WTC11 (cell line): ENCODE results near the gene MYOF. TPM values are rescaled to one million over a fixed set of nuclear protein-coding genes. Genes with fewer than 3 reads are reported as not detected.

Experiments used
- ATAC-seq: fragments of 200-7000 bp; cut with Tn5 transposase; 2 replicates; pipeline ENCODE4 v1.10.0; 2021; ENCODE audit warnings: mild to moderate bottlenecking, moderate library complexity
- CTCF ChIA-PET: fragments of 300-600 bp; sonication (Branson Sonifier 250); formaldehyde crosslinking; loops from one replicate; lab custom pipeline; 2021; ENCODE audit warnings: antibody characterized with exemption; lab: Charles Lee
- POLR2A ChIA-PET: fragments of 350-600 bp; sonication (Branson Sonifier 250); formaldehyde crosslinking; loops from one replicate; lab custom pipeline; 2021; ENCODE audit warnings: antibody characterized with exemption; lab: Charles Lee
- DNase-seq: peaks from one replicate; pipeline ENCODE4 v3.0.0; 2021; ENCODE audit warnings: low spot score
- H3K27ac Mint-ChIP-seq: 2 replicates; pipeline ENCODE4 v1.8.0; 2021; ENCODE audit warnings: mixed read lengths
- H3K27me3 Mint-ChIP-seq: 2 replicates; pipeline ENCODE4 v1.8.0; 2021; ENCODE audit warnings: low read depth, mild to moderate bottlenecking, moderate library complexity, mixed read lengths
- H3K36me3 Mint-ChIP-seq: 2 replicates; pipeline ENCODE4 v1.8.0; 2021; ENCODE audit warnings: mixed read lengths
- H3K4me1 Mint-ChIP-seq: 2 replicates; pipeline ENCODE4 v1.8.0; 2022; ENCODE audit warnings: mixed read lengths
- H3K4me3 Mint-ChIP-seq: 2 replicates; pipeline ENCODE4 v1.8.0; 2021; ENCODE audit warnings: mild to moderate bottlenecking, moderate library complexity, mixed read lengths
- H3K9me3 Mint-ChIP-seq: 2 replicates; pipeline ENCODE4 v1.8.0; 2021; ENCODE audit warnings: mixed read lengths
- ATF1 ChIP-seq: sonication (generic); formaldehyde crosslinking; IDR thresholded peaks from 2 replicates; pipeline ENCODE4 v1.8.1; 2023; ENCODE audit warnings: mild to moderate bottlenecking, moderate library complexity, missing genetic modification reagents
- CREM ChIP-seq: sonication (generic); formaldehyde crosslinking; IDR thresholded peaks from 2 replicates; pipeline ENCODE4 v1.8.1; 2022; ENCODE audit warnings: mild to moderate bottlenecking, missing genetic modification reagents, moderate library complexity
- ETV6 ChIP-seq: sonication (generic); formaldehyde crosslinking; IDR thresholded peaks from 2 replicates; pipeline ENCODE4 v1.8.1; 2022; ENCODE audit warnings: mild to moderate bottlenecking, missing genetic modification reagents
- FOXP1 ChIP-seq: sonication (generic); formaldehyde crosslinking; IDR thresholded peaks from 2 replicates; pipeline ENCODE4 v1.8.0; 2022; ENCODE audit warnings: missing genetic modification reagents, mild to moderate bottlenecking, moderate library complexity, borderline replicate concordance
- NFATC4 ChIP-seq: fragments of 250-450 bp; sonication (Bioruptor Pico); IDR thresholded peaks from 2 replicates; pipeline ENCODE4 v1.9.0; 2021; ENCODE audit warnings: mild to moderate bottlenecking
- NFE2L1 ChIP-seq: sonication (generic); formaldehyde crosslinking; IDR thresholded peaks from 2 replicates; pipeline ENCODE4 v1.8.1; 2023; ENCODE audit warnings: missing genetic modification reagents
- NFYB ChIP-seq: sonication (generic); formaldehyde crosslinking; conservative IDR thresholded peaks from 2 replicates; pipeline ENCODE4 v1.8.0; 2022; ENCODE audit warnings: low read depth, missing genetic modification reagents
- NR3C1 ChIP-seq: sonication (generic); formaldehyde crosslinking; conservative IDR thresholded peaks from 2 replicates; pipeline ENCODE4 v1.8.1; 2023; ENCODE audit warnings: low read depth, mild to moderate bottlenecking, missing genetic modification reagents
- PRRX2 ChIP-seq: fragments of 250-450 bp; sonication (Bioruptor Pico); IDR thresholded peaks from 2 replicates; pipeline ENCODE4 v1.8.0; 2021; ENCODE audit warnings: mild to moderate bottlenecking
- TEAD4 ChIP-seq: sonication (generic); formaldehyde crosslinking; IDR thresholded peaks from 2 replicates; pipeline ENCODE4 v1.8.0; 2022; ENCODE audit warnings: mild to moderate bottlenecking, missing genetic modification reagents
- ZNF219 ChIP-seq: sonication (generic); formaldehyde crosslinking; IDR thresholded peaks from 2 replicates; pipeline ENCODE4 v1.8.0; 2023; ENCODE audit warnings: missing genetic modification reagents, mild to moderate bottlenecking, borderline replicate concordance
- ZNF396 ChIP-seq: fragments of 250-450 bp; sonication (Bioruptor Pico); IDR thresholded peaks from 2 replicates; pipeline ENCODE4 v1.8.0; 2021; ENCODE audit warnings: mild to moderate bottlenecking, moderate library complexity, borderline replicate concordance
- ZNF671 ChIP-seq: fragments of 250-450 bp; sonication (Bioruptor Pico); IDR thresholded peaks from 2 replicates; pipeline ENCODE4 v1.8.0; 2021; ENCODE audit warnings: mild to moderate bottlenecking
- total RNA-seq: library from RNA; stranded (reverse); gene quantifications from 3 replicates; pipeline ENCODE4 v1.2.3, GENCODE V29; 2021
- TF ChIP-seq, protein P1 (sequence below): sonication (generic); formaldehyde crosslinking; IDR thresholded peaks from 2 replicates; pipeline ENCODE4 v1.8.0; 2023; ENCODE audit warnings: missing genetic modification reagents
- TF ChIP-seq, protein P2 (sequence below): sonication (generic); formaldehyde crosslinking; IDR thresholded peaks from 2 replicates; pipeline ENCODE4 v1.8.1; 2023; ENCODE audit warnings: mild to moderate bottlenecking, missing genetic modification reagents
- TF ChIP-seq, protein P3 (sequence below): fragments of 250-450 bp; sonication (Bioruptor Pico); IDR thresholded peaks from 2 replicates; pipeline ENCODE4 v2.1.2; 2022; ENCODE audit warnings: mild to moderate bottlenecking, moderate library complexity
- TF ChIP-seq, protein P4 (sequence below): sonication (generic); formaldehyde crosslinking; IDR thresholded peaks from 2 replicates; pipeline ENCODE4 v1.8.0; 2023; ENCODE audit warnings: mild to moderate bottlenecking, missing genetic modification reagents
- TF ChIP-seq, protein P5 (sequence below): sonication (generic); formaldehyde crosslinking; IDR thresholded peaks from 2 replicates; pipeline ENCODE4 v1.8.1; 2022; ENCODE audit warnings: mild to moderate bottlenecking, moderate library complexity, missing genetic modification reagents
- TF ChIP-seq, protein P6 (sequence below): sonication (generic); formaldehyde crosslinking; IDR thresholded peaks from 2 replicates; pipeline ENCODE4 v1.8.0; 2023; ENCODE audit warnings: missing genetic modification reagents, mild to moderate bottlenecking, borderline replicate concordance

MYOF gene
- total RNA-seq, 1 experiment from 2014 or later = 1.8 TPM

DNA sequence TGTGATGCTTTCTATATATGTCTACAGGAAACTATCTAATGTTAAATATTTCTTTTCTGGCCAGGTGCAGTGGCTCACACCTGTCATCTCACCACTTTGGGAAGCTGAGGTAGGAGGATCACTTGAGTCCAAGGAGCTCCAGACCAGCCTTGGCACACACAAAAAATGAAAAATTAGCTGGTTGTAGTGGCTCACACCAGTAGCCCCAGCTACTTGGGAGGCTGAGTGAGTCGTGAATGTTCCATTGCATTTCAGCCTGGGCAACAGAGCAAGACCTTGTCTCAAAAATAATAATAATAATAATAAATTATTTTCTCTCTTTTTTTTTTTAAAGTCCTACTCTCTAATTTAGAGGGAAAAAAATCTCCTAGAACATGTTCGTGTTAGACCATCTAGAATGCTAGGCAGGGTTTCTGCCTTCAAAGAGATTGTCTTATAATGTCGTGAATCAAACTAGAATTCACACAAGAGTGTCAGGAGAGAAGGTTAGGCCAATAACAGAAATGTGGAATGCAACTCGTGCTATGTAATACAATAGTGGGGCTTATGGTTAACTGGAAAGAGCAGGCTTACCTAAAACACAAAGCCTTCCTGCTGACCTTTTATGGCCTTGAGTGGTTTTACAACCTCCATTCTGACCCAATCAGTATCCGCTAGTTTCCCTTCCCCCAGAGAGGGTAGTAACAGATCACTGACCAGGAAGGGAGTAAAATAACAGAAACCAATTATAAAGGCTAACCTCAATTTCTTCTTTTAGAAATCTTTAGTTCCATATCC lies 46.3 kb downstream of the MYOF start:
- Mint-ChIP-seq H3K27ac (peak overlapping the region; percentile 97), H3K36me3 (no peaks in the 10 kb centered on the region), H3K27me3 (no peaks in the 10 kb centered on the region; the same call in 1 of the 2 replicates), H3K4me1 (peaks cover 73% of the 10 kb centered on the region), H3K4me3 (peak overlapping the region; percentile 36; the same call in 1 of the 2 replicates), H3K9me3 (peaks cover 3% of the 10 kb centered on the region; the same call in 1 of the 2 replicates)
- CTCF ChIA-PET = interaction anchor here (1.1 to 1.5 kb wide), 4 partner anchors 9 to 83 kb away, joined by 3 to 5 read pairs (median 5); no protein-coding TSS in a partner anchor
- ATAC-seq (peak; percentile 20), DNase-seq (no peak)
- POLR2A ChIA-PET = interaction anchor here (1.0 to 2.1 kb wide), 2 partner anchors 10 to 46 kb away, joined by 5 to 17 read pairs; partner anchors contain the start of gene MYOF
- TF ChIP-seq ZNF219 = no peak
- TF ChIP-seq NFE2L1 (CRISPR knock-in tag) = no peak
- no peak for TF ChIP-seq ATF1 (CRISPR knock-in tag)
- TF ChIP-seq, protein P1, sequence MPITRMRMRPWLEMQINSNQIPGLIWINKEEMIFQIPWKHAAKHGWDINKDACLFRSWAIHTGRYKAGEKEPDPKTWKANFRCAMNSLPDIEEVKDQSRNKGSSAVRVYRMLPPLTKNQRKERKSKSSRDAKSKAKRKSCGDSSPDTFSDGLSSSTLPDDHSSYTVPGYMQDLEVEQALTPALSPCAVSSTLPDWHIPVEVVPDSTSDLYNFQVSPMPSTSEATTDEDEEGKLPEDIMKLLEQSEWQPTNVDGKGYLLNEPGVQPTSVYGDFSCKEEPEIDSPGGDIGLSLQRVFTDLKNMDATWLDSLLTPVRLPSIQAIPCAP (CRISPR knock-in tag) = no peak
- TF ChIP-seq ZNF671 = no peak
- TF ChIP-seq ZNF396 (CRISPR knock-in tag) = no peak
- TF ChIP-seq NFATC4 (CRISPR knock-in tag) = no peak
- TF ChIP-seq, protein P2, sequence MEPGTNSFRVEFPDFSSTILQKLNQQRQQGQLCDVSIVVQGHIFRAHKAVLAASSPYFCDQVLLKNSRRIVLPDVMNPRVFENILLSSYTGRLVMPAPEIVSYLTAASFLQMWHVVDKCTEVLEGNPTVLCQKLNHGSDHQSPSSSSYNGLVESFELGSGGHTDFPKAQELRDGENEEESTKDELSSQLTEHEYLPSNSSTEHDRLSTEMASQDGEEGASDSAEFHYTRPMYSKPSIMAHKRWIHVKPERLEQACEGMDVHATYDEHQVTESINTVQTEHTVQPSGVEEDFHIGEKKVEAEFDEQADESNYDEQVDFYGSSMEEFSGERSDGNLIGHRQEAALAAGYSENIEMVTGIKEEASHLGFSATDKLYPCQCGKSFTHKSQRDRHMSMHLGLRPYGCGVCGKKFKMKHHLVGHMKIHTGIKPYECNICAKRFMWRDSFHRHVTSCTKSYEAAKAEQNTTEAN = no peak
- no peak for TF ChIP-seq FOXP1 (CRISPR knock-in tag)

DNA sequence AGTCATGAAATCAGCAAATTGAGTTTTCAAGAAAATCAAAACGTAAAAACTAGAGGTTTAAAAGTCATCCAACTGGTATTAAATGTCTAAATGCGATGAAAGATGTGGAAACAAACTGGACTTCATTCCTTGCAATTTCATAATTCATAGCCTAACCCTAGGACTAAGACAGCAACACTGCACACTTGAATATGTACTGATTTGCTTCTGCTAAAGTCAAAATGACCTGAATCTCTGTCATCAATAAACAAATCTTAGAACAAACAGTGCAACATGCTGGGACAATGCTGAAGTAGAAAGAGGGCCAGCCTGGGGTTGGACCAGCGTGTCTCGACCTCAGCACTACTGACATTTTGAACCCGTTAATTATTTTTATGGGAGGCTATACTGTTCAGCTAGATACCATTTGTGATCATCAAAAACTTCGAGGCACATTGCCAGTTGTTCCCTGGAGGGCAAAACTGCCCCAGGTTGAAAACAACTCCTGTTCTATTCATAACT lies 47.1 kb downstream of the MYOF start:
- Mint-ChIP-seq H3K4me3 (no peak overlapping the region), H3K27ac (peak overlapping the region; percentile 97), H3K4me1 (peaks cover 67% of the 10 kb centered on the region), H3K9me3 (peaks cover 3% of the 10 kb centered on the region; the same call in 1 of the 2 replicates), H3K27me3 (no peaks in the 10 kb centered on the region; the same call in 1 of the 2 replicates), H3K36me3 (no peaks in the 10 kb centered on the region)
- no peak for ATAC-seq
- TF ChIP-seq, protein P3, sequence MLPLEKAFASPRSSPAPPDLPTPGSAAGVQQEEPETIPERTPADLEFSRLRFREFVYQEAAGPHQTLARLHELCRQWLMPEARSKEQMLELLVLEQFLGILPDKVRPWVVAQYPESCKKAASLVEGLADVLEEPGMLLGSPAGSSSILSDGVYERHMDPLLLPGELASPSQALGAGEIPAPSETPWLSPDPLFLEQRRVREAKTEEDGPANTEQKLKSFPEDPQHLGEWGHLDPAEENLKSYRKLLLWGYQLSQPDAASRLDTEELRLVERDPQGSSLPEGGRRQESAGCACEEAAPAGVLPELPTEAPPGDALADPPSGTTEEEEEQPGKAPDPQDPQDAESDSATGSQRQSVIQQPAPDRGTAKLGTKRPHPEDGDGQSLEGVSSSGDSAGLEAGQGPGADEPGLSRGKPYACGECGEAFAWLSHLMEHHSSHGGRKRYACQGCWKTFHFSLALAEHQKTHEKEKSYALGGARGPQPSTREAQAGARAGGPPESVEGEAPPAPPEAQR (CRISPR knock-in tag) = no peak
- no peak for TF ChIP-seq ETV6
- POLR2A ChIA-PET = no interaction called here
- DNase-seq = no peak
- CTCF ChIA-PET = interaction anchor here (1.4 kb wide), 1 partner anchor 59 kb away, joined by 5 read pairs; no protein-coding TSS in a partner anchor

DNA sequence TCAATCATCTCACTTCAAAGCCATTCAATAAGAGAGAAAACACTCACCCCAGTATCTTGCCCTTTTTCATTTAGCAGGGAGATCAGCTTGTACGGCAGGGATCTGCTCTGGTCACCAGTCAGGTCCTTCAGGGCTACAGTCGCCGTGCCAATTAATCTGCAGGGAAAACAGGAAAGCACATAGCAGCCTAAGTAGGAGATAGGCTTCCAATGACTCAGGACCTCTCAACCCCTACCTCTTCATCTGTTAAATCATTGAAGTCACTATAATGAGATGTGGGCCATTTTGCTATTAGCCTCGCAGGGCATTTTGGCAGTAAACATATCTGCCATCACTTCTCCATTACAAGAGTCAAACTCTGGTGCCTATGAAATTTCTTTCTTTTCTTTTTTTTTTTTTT lies 50.8 kb downstream of the MYOF start:
- no peak for ATAC-seq
- ChIA-PET CTCF (interaction anchor here (1.1 kb wide), 1 partner anchor 52 kb away, joined by 3 read pairs; no protein-coding TSS in a partner anchor), POLR2A (interaction anchor here (1.0 kb wide), 1 partner anchor 9 kb away, joined by 3 read pairs; no protein-coding TSS in a partner anchor)
- Mint-ChIP-seq H3K9me3 (peaks cover 10% of the 10 kb centered on the region), H3K4me1 (peaks cover 31% of the 10 kb centered on the region), H3K36me3 (no peaks in the 10 kb centered on the region), H3K4me3 (no peak overlapping the region), H3K27me3 (no peaks in the 10 kb centered on the region), H3K27ac (peak overlapping the region; percentile 58; the same call in 1 of the 2 replicates)
- no peak for DNase-seq
- TF ChIP-seq ATF1 (CRISPR knock-in tag) (no peak), PRRX2 (no peak), CREM (CRISPR knock-in tag) (no peak), NFYB (CRISPR knock-in tag) (no peak), TEAD4 (no peak), NR3C1 (no peak)
- TF ChIP-seq, protein P4, sequence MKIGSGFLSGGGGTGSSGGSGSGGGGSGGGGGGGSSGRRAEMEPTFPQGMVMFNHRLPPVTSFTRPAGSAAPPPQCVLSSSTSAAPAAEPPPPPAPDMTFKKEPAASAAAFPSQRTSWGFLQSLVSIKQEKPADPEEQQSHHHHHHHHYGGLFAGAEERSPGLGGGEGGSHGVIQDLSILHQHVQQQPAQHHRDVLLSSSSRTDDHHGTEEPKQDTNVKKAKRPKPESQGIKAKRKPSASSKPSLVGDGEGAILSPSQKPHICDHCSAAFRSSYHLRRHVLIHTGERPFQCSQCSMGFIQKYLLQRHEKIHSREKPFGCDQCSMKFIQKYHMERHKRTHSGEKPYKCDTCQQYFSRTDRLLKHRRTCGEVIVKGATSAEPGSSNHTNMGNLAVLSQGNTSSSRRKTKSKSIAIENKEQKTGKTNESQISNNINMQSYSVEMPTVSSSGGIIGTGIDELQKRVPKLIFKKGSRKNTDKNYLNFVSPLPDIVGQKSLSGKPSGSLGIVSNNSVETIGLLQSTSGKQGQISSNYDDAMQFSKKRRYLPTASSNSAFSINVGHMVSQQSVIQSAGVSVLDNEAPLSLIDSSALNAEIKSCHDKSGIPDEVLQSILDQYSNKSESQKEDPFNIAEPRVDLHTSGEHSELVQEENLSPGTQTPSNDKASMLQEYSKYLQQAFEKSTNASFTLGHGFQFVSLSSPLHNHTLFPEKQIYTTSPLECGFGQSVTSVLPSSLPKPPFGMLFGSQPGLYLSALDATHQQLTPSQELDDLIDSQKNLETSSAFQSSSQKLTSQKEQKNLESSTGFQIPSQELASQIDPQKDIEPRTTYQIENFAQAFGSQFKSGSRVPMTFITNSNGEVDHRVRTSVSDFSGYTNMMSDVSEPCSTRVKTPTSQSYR (CRISPR knock-in tag) = no peak
- TF ChIP-seq, protein P5, sequence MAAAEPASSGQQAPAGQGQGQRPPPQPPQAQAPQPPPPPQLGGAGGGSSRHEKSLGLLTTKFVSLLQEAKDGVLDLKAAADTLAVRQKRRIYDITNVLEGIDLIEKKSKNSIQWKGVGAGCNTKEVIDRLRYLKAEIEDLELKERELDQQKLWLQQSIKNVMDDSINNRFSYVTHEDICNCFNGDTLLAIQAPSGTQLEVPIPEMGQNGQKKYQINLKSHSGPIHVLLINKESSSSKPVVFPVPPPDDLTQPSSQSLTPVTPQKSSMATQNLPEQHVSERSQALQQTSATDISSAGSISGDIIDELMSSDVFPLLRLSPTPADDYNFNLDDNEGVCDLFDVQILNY (CRISPR knock-in tag) = no peak
- TF ChIP-seq, protein P6, sequence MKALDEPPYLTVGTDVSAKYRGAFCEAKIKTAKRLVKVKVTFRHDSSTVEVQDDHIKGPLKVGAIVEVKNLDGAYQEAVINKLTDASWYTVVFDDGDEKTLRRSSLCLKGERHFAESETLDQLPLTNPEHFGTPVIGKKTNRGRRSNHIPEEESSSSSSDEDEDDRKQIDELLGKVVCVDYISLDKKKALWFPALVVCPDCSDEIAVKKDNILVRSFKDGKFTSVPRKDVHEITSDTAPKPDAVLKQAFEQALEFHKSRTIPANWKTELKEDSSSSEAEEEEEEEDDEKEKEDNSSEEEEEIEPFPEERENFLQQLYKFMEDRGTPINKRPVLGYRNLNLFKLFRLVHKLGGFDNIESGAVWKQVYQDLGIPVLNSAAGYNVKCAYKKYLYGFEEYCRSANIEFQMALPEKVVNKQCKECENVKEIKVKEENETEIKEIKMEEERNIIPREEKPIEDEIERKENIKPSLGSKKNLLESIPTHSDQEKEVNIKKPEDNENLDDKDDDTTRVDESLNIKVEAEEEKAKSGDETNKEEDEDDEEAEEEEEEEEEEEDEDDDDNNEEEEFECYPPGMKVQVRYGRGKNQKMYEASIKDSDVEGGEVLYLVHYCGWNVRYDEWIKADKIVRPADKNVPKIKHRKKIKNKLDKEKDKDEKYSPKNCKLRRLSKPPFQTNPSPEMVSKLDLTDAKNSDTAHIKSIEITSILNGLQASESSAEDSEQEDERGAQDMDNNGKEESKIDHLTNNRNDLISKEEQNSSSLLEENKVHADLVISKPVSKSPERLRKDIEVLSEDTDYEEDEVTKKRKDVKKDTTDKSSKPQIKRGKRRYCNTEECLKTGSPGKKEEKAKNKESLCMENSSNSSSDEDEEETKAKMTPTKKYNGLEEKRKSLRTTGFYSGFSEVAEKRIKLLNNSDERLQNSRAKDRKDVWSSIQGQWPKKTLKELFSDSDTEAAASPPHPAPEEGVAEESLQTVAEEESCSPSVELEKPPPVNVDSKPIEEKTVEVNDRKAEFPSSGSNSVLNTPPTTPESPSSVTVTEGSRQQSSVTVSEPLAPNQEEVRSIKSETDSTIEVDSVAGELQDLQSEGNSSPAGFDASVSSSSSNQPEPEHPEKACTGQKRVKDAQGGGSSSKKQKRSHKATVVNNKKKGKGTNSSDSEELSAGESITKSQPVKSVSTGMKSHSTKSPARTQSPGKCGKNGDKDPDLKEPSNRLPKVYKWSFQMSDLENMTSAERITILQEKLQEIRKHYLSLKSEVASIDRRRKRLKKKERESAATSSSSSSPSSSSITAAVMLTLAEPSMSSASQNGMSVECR (CRISPR knock-in tag) = no peak
